Measurements from ENCODE around the gene SLC25A31.

Gene SLC25A31

DNA sequence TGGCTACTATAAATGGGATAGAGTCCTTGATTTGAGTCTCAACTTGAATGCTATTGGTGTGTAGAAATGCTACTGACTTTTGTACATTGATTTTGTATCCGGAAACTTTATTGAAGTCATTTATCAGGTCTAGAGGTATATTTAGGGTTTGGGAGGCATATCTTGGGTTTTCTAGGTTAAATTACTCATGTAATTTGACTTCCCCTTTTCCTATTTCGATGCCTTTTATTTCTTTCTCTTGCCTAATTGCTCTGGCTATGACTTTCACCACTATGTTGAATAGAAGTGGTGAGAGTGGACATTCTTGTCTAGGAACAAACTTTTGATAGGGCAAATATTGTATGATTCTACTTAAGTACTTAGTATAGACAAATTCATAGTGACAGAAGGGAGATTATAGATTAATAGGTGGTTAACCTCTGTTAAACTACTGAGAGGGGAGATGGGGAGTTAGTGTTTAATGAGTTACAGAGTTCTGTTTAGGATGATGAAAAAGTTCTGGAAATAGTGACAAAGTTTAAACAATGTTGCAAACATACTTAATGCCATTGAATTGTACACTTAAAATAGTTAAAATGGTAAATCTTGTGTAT, 29.1 kb downstream of the SLC25A31 start:
- no peak overlapping the region for H3K4me3 ChIP-seq (replicated peaks; ENCODE audit: insufficient read depth, low read length)
- no peak overlapping the region for H3K27ac ChIP-seq (replicated peaks)
- H3K27me3 ChIP-seq (ENCODE audit: insufficient read depth, poor library complexity, severe bottlenecking): no peaks in the 10 kb centered on the region
- DNase-seq (ENCODE audit: low read depth in 1 of 2, low spot score in 1 of 2): no peak
- TF ChIP-seq CTCF (IDR thresholded peaks at IDR 0.05; ENCODE audit: insufficient read depth, low read length): no peak
- no peak for TF ChIP-seq POLR2AphosphoS5 (IDR thresholded peaks at IDR 0.05; ENCODE audit: low read depth)
- peak; percentile 75 for TF ChIP-seq SPI1 (IDR thresholded peaks at IDR 0.05; ENCODE audit: borderline replicate concordance, low read depth)
- TF ChIP-seq, protein P1, sequence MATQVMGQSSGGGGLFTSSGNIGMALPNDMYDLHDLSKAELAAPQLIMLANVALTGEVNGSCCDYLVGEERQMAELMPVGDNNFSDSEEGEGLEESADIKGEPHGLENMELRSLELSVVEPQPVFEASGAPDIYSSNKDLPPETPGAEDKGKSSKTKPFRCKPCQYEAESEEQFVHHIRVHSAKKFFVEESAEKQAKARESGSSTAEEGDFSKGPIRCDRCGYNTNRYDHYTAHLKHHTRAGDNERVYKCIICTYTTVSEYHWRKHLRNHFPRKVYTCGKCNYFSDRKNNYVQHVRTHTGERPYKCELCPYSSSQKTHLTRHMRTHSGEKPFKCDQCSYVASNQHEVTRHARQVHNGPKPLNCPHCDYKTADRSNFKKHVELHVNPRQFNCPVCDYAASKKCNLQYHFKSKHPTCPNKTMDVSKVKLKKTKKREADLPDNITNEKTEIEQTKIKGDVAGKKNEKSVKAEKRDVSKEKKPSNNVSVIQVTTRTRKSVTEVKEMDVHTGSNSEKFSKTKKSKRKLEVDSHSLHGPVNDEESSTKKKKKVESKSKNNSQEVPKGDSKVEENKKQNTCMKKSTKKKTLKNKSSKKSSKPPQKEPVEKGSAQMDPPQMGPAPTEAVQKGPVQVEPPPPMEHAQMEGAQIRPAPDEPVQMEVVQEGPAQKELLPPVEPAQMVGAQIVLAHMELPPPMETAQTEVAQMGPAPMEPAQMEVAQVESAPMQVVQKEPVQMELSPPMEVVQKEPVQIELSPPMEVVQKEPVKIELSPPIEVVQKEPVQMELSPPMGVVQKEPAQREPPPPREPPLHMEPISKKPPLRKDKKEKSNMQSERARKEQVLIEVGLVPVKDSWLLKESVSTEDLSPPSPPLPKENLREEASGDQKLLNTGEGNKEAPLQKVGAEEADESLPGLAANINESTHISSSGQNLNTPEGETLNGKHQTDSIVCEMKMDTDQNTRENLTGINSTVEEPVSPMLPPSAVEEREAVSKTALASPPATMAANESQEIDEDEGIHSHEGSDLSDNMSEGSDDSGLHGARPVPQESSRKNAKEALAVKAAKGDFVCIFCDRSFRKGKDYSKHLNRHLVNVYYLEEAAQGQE (IDR thresholded peaks at IDR 0.05; ENCODE audit: insufficient replicate concordance, low read depth): no peak
- no peak for TF ChIP-seq GABPA (IDR thresholded peaks at IDR 0.05; ENCODE audit: low read depth)

DNA sequence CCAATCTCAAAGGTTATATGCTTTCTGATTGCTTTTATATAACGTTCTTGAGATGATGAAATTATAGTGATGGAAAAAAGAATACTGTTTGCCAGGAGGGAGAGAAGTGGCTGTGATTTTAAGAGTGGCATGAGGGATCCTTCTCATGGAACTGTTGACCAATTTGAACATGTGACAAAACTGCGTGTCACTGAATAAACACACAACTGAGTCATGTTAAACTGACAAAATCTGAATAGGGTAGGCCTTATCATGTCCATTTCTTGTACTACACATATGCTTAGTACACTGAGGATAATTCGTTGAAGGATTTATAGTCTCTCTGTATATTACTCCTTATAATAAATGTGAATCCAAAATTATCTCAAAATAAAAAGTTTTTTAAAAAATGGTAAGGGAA, 29.7 kb downstream of the SLC25A31 start:
- TF ChIP-seq, protein P1 (IDR thresholded peaks at IDR 0.05; ENCODE audit: insufficient replicate concordance, low read depth): no peak
- TF ChIP-seq GABPA (IDR thresholded peaks at IDR 0.05; ENCODE audit: low read depth) (no peak), POLR2AphosphoS5 (IDR thresholded peaks at IDR 0.05; ENCODE audit: low read depth) (no peak), CTCF (IDR thresholded peaks at IDR 0.05; ENCODE audit: insufficient read depth, low read length) (no peak), SPI1 (IDR thresholded peaks at IDR 0.05; ENCODE audit: borderline replicate concordance, low read depth) (no peak)
- H3K27me3 ChIP-seq (ENCODE audit: insufficient read depth, poor library complexity, severe bottlenecking): no peaks in the 10 kb centered on the region
- H3K27ac ChIP-seq (replicated peaks): no peak overlapping the region
- no peak for DNase-seq (ENCODE audit: low read depth in 1 of 2, low spot score in 1 of 2)
- H3K4me3 ChIP-seq (replicated peaks; ENCODE audit: insufficient read depth, low read length): no peak overlapping the region

DNA sequence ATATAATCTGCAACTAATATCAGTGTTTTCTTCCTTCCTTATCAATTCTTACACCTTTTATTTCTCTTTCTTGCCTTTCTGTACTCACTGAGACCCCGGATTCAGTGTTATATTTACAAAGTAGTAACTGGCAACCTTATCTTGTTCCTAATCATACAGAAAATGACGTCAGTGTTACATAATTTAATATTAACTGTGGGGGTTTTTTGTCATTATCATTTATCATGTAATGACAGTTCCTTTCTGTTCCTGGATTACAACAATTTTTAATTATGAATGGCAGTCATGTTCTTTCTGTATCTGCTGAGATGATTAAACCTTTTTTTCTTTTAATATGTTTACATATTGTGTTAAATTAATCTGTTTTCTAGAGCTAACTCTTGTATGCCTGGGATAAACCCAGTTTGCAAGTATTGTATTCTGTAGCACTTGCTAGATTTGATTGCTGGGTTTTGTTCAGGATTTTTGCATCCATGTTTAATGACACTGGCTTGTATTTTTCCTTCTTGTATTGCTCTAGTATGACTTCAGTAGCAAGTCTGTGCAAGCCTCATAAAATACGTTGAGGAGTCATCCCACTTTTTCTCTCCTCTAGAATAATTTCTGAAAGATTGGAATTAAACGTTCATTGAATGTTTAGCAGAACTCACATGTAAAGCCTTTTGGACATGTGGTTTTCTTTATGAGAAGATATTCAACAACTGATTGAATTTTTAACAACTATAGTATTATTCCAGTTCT, 41.5 kb downstream of the SLC25A31 start:
- Histone ChIP-seq H3K4me3 (replicated peaks; ENCODE audit: insufficient read depth, low read length) (no peak overlapping the region), H3K27me3 (ENCODE audit: insufficient read depth, poor library complexity, severe bottlenecking) (no peaks in the 10 kb centered on the region), H3K27ac (replicated peaks) (no peak overlapping the region)
- TF ChIP-seq POLR2AphosphoS5 (IDR thresholded peaks at IDR 0.05; ENCODE audit: low read depth) (no peak), SPI1 (IDR thresholded peaks at IDR 0.05; ENCODE audit: borderline replicate concordance, low read depth) (no peak), CTCF (IDR thresholded peaks at IDR 0.05; ENCODE audit: insufficient read depth, low read length) (no peak)
- DNase-seq (ENCODE audit: low read depth in 1 of 2, low spot score in 1 of 2): no peak
